Liver (tissue), 9 donors: ENCODE measurements around the gene KRTAP10-5. TPM values are rescaled to one million over a fixed set of nuclear protein-coding genes. Genes with fewer than 3 reads are reported as not detected.
"Not testable (repeated sequence)": the region's sequence is repeated elsewhere in the genome, so short reads cannot be mapped to it uniquely, and the experiment has no call there.

ENCODE experiments used
- DNase-seq: peaks from one replicate; pipeline ENCODE4 v3.0.0-alpha.2; 2017; ENCODE audit warnings: low spot score
- H3K27ac ChIP-seq, 2 donors: one replicate each; pipeline ENCODE4 v1.7.0; 2013; ENCODE audit warnings: inconsistent platforms in 2 of 2, low read length in 2 of 2, control low read depth in 1 of 2, low read depth in 1 of 2, mild to moderate bottlenecking in 1 of 2
- H3K27me3 ChIP-seq, 4 donors: one replicate each; pipeline versions ENCODE4 v1.6.1 to v1.7.0; 2013; ENCODE audit warnings: low read length in 3 of 4, inconsistent platforms in 1 of 4, mild to moderate bottlenecking in 1 of 4, moderate library complexity in 1 of 4; ENCODE audit not compliant: control insufficient read depth in 4 of 4, insufficient read depth in 4 of 4
- H3K36me3 ChIP-seq, 4 donors: one replicate each; pipeline versions ENCODE4 v1.6.1 to v1.7.0; 2013; ENCODE audit warnings: low read length in 3 of 4, mild to moderate bottlenecking in 3 of 4, low read depth in 1 of 4, moderate library complexity in 1 of 4; ENCODE audit not compliant: control insufficient read depth in 4 of 4, insufficient read depth in 3 of 4
- H3K4me1 ChIP-seq, 4 donors: one replicate each; pipeline versions ENCODE4 v1.6.1 to v1.7.0; 2013; ENCODE audit warnings: low read length in 3 of 4, mild to moderate bottlenecking in 3 of 4, moderate library complexity in 1 of 4; ENCODE audit not compliant: control insufficient read depth in 4 of 4, insufficient read depth in 4 of 4
- H3K4me3 ChIP-seq, 3 donors: one replicate each; pipeline versions ENCODE4 v1.6.1 to v1.7.0; 2013; ENCODE audit warnings: low read length in 3 of 3, control low read depth in 1 of 3, low read depth in 1 of 3, mild to moderate bottlenecking in 1 of 3
- H3K9ac ChIP-seq, 2 donors: one replicate each; pipeline ENCODE4 v1.7.0; 2013; ENCODE audit warnings: low read length in 2 of 2, mild to moderate bottlenecking in 2 of 2, moderate library complexity in 2 of 2, control low read depth in 1 of 2, low read depth in 1 of 2
- H3K9me3 ChIP-seq, 4 donors: one replicate each; pipeline versions ENCODE4 v1.6.1 to v1.7.0; 2013; ENCODE audit warnings: low read length in 3 of 4; ENCODE audit not compliant: control insufficient read depth in 4 of 4
- FOXA1 ChIP-seq: IDR thresholded peaks from 2 replicates; pipeline ENCODE4 v1.6.1; 2016; ENCODE audit warnings: antibody characterized with exemption
- FOXA2 ChIP-seq: IDR thresholded peaks from 2 replicates; pipeline ENCODE4 v1.6.1; 2016; ENCODE audit warnings: antibody characterized with exemption
- GABPA ChIP-seq, 2 donors: IDR thresholded peaks in 1 of 2; conservative IDR thresholded peaks in 1 of 2; 2 replicates each; pipeline ENCODE4 v1.6.1; 2016; ENCODE audit warnings: antibody characterized with exemption in 2 of 2, mild to moderate bottlenecking in 1 of 2, moderate library complexity in 1 of 2
- HNF4A ChIP-seq, 2 donors: conservative IDR thresholded peaks; 2 replicates each; pipeline ENCODE4 v1.6.1; 2016; ENCODE audit warnings: antibody characterized with exemption in 2 of 2, mild to moderate bottlenecking in 2 of 2
- NR2F2 ChIP-seq: IDR thresholded peaks from 2 replicates; pipeline ENCODE4 v1.6.1; 2016; ENCODE audit warnings: antibody characterized with exemption
- TAF1 ChIP-seq: conservative IDR thresholded peaks from 2 replicates; pipeline ENCODE4 v1.6.1; 2016; ENCODE audit warnings: antibody characterized with exemption, mild to moderate bottlenecking
- WGBS: extraction: QIAGEN DNeasy Blood & Tissue Kit; methylation state at CpG from one replicate; pipeline ENCODE4 v1.1.7; 2013; 5-methylcytosine and 5-hydroxymethylcytosine counted together
- polyA plus RNA-seq, 2 donors: library from polyadenylated mRNA; stranded (reverse) in 1 of 2; unstranded in 1 of 2; fragments of 200-250 nt in 1 of 2; fragments of >200 nt in 1 of 2; fragmentation: Nextera tagmentation in 1 of 2; extraction: Ambion mirVana in 1 of 2; gene quantifications; one replicate each; pipeline versions ENCODE4 v1.2.1 to v1.2.3, GENCODE V29; 2013 to 2015
- total RNA-seq, 2 donors: library from RNA; depleted of rRNA; stranded (reverse); fragments of >200 nt; gene quantifications; one replicate each; pipeline ENCODE4 v1.2.3, GENCODE V29; 2014
- donor health status: healthy.
- donor health status: healthy.
- donor health status: healthy.
- donor health status: healthy.
- donor health status: healthy.

KRTAP10-5 gene, protein sequence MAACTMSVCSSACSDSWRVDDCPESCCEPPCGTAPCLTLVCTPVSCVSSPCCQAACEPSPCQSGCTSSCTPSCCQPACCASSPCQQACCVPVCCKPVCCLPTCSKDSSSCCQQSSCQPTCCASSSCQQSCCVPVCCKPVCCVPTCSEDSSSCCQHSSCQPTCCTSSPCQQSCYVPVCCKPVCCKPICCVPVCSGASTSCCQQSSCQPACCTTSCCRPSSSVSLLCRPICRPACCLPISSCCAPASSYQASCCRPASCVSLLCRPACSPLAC
- total RNA-seq = not detected
- not detected for polyA plus RNA-seq

DNA sequence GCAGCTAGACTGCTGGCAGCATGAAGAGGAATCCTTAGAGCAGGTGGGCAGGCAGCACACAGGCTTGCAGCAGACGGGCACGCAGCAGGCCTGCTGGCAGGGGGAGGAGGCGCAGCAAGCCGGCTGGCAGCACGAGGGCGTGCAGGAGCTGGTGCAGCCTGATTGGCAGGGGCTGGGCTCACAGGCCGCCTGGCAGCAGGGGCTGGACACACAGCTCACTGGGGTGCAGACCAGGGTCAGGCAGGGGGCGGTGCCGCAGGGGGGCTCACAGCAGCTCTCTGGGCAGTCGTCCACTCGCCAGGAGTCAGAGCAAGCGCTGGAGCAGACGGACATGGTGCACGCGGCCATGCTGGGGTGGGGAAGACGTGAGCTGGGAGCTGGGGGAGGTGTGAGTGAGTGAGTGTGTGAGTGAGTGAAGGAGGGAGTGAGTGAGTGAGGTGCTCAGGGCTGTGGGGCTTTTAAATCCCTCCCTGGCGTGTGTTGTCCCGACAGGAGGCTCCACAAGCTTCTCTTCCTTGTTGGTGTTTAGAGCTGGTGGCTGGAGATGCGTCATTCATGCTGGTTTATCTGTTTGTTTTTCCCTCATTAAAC is at the start of gene KRTAP10-5:
Gene KRTAP10-5, minus strand, starts transcription at position 374 of the 591 bp plus-strand sequence. Its CDS starts 26 bp downstream, at position 348.
- not testable (repeated sequence) for H3K4me3 ChIP-seq, DNase-seq, H3K9ac ChIP-seq, H3K36me3 ChIP-seq, H3K9me3 ChIP-seq, H3K27me3 ChIP-seq, H3K4me1 ChIP-seq, H3K27ac ChIP-seq
- WGBS = 47% methylated on average over 19 of the region's 19 CpGs

DNA sequence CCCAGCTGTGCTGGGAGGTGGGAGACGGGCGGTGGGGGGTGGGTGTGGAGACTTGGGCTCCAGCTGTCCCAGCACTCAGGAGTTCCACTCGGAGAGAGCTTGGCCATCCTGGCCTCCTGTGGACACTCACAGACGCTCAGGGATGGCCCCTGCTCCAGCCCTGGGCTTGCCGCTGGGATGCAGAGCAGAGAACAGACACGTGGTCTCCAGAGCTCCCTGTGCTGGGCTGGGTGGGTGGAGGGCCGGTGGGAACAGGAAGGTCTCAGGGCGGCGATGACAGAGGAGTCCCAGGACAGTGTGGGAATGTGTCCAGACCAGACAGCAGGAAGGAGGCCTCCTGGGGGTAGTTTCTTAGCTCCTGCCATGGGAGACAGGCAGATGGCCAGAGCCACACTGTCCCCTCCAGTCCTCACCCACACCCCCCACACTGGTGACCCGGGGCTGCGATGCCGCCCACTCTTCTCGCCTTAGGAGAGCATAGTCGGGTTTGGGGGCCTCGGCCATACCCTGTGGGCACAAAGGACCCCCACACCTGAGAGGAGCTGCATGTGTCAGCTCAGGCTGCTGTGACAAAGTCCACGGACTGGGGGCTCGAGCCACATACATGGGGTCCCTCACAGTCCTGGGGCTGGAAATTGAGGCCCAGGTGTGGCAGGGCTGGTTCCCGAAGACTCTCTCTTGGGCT is 48.4 kb upstream of the KRTAP10-5 start:
- no peaks in the 10 kb centered on the region for H3K27me3 ChIP-seq
- TF ChIP-seq GABPA (IDR thresholded peaks at IDR 0.05 in 1 of 2, conservative IDR thresholded peaks at IDR 0.05 in 1 of 2) (no peak), FOXA2 (no peak), TAF1 (no peak), HNF4A (conservative IDR thresholded peaks at IDR 0.05) (no peak), FOXA1 (no peak), NR2F2 (no peak)
- H3K9ac ChIP-seq = no peak overlapping the region
- H3K36me3 ChIP-seq = no peaks in the 10 kb centered on the region
- peaks cover 3 to 11% (median 7%) of the 10 kb centered on the region in 4 donors for H3K9me3 ChIP-seq
- H3K27ac ChIP-seq = no peak overlapping the region
- WGBS = 77% methylated on average over 18 of the region's 18 CpGs
- no peaks in the 10 kb centered on the region for H3K4me1 ChIP-seq
- DNase-seq = no peak
- H3K4me3 ChIP-seq = no peak overlapping the region

DNA sequence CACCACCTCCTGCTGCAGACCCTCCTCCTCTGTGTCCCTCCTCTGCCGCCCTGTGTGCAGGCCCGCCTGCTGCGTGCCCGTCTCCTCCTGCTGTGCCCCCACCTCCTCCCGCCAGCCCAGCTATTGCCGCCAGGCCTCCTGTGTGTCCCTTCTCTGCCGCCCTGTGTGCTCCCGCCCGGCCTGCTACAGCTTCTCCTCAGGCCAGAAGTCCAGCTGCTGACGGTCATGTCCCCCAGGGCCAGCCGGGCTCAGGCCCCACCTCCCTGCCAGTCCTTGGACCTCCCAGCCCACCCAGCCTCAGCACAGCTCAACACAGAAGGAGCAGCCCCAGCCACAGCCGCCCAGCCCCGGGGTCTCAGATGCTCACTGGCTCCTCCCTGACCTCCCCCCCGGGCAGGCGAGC is 47.4 kb upstream of the KRTAP10-5 start:
- not testable (repeated sequence) for DNase-seq
- WGBS = 46% methylated on average over 15 of the region's 15 CpGs
- H3K9me3 ChIP-seq = peaks cover 3 to 11% (median 7%) of the 10 kb centered on the region in 4 donors

DNA sequence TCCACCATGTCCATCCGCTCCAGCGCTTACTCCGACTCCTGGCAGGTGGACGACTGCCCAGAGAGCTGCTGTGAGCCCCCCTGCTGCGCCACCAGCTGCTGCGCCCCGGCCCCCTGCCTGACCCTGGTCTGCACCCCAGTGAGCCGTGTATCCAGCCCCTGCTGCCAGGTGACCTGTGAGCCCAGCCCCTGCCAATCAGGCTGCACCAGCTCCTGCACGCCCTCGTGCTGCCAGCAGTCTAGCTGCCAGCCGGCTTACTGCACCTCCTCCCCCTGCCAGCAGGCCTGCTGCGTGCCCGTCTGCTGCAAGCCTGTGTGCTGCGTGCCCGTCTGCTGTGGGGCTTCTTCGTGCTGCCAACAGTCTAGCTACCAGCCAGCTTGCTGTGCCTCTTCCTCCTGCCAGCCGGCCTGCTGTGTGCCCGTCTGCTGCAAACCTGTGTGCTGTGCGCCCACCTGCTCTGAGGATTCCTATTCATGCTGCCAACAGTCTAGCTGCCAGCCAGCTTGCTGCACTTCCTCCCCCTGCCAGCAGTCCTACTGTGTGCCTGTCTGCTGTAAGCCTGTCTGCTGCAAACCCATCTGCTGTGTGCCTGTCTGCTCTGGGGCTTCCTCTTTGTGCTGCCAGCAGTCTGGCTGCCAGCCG is 46.9 kb upstream of the KRTAP10-5 start:
- 85% methylated on average over 20 of the region's 20 CpGs for WGBS
- H3K27me3 ChIP-seq, H3K4me3 ChIP-seq, H3K9ac ChIP-seq, H3K27ac ChIP-seq, H3K4me1 ChIP-seq, DNase-seq, H3K36me3 ChIP-seq: not testable (repeated sequence)
- H3K9me3 ChIP-seq = peaks cover 3 to 12% (median 6%) of the 10 kb centered on the region in 4 donors

More for the DNA sequence above, 47.4 kb upstream of the KRTAP10-5 start:
- H3K36me3 ChIP-seq, H3K27ac ChIP-seq, H3K27me3 ChIP-seq, H3K9ac ChIP-seq, H3K4me3 ChIP-seq, H3K4me1 ChIP-seq: not testable (repeated sequence)
